GM23248 (cell line): ENCODE data around the gene CHST10. TPM values are rescaled to one million over a fixed set of nuclear protein-coding genes. Genes with fewer than 3 reads are reported as not detected.

Source experiments
- DNase-seq: peaks from one replicate; pipeline ENCODE4 v3.0.0-alpha.2; 2015
- H2AFZ ChIP-seq: fragments of 200-600 bp; sonication (generic); 2 replicates; pipeline ENCODE4 v1.6.1; 2016; ENCODE audit warnings: antibody characterized with exemption
- H3F3A ChIP-seq: fragments of 200-600 bp; sonication (generic); 2 replicates; pipeline ENCODE4 v1.6.1; 2016; ENCODE audit warnings: mild to moderate bottlenecking, antibody characterized with exemption, mixed run types; ENCODE audit not compliant: insufficient read depth
- H3K27ac ChIP-seq: fragments of 200-600 bp; sonication (generic); 2 replicates; pipeline ENCODE4 v1.5.1; 2016; ENCODE audit warnings: mild to moderate bottlenecking
- H3K27me3 ChIP-seq: fragments of 200-600 bp; sonication (generic); replicated peaks from 2 replicates; pipeline ENCODE4 v1.6.1; 2016; ENCODE audit warnings: mild to moderate bottlenecking; ENCODE audit not compliant: insufficient read depth
- H3K36me3 ChIP-seq: fragments of 200-600 bp; sonication (generic); 2 replicates; pipeline ENCODE4 v1.6.1; 2016; ENCODE audit warnings: low read depth, mild to moderate bottlenecking
- H3K4me1 ChIP-seq: fragments of 200-600 bp; sonication (generic); 2 replicates; pipeline ENCODE4 v1.6.1; 2016; ENCODE audit warnings: mild to moderate bottlenecking; ENCODE audit not compliant: insufficient read depth
- H3K4me2 ChIP-seq: fragments of 200-600 bp; sonication (generic); one replicate; pipeline ENCODE4 v1.6.1; 2016; ENCODE audit warnings: mild to moderate bottlenecking; ENCODE audit not compliant: unreplicated experiment
- H3K4me3 ChIP-seq: fragments of 200-600 bp; sonication (generic); 2 replicates; pipeline ENCODE4 v1.5.1; 2016; ENCODE audit warnings: mild to moderate bottlenecking
- H3K79me2 ChIP-seq: fragments of 200-600 bp; sonication (generic); 2 replicates; pipeline ENCODE4 v1.6.1; 2016; ENCODE audit warnings: mild to moderate bottlenecking; ENCODE audit not compliant: insufficient read depth
- H3K9ac ChIP-seq: fragments of 200-600 bp; sonication (generic); 2 replicates; pipeline ENCODE4 v1.6.1; 2016; ENCODE audit warnings: mild to moderate bottlenecking
- H3K9me2 ChIP-seq: fragments of 200-600 bp; sonication (generic); 2 replicates; pipeline ENCODE4 v1.6.1; 2016; ENCODE audit warnings: mixed run types, mild to moderate bottlenecking, moderate library complexity; ENCODE audit not compliant: insufficient read depth
- H3K9me3 ChIP-seq: fragments of 200-600 bp; sonication (generic); one replicate; pipeline ENCODE4 v1.6.1; 2017; ENCODE audit warnings: low read depth
- H4K20me1 ChIP-seq: fragments of 200-600 bp; sonication (generic); 2 replicates; pipeline ENCODE4 v1.6.0; 2016; ENCODE audit not compliant: insufficient read depth
- EZH2 ChIP-seq: fragments of 200-600 bp; sonication (generic); IDR thresholded peaks from 2 replicates; pipeline ENCODE4 v1.6.1; 2018; ENCODE audit warnings: antibody characterized with exemption, mild to moderate bottlenecking; ENCODE audit not compliant: insufficient read depth, poor library complexity, severe bottlenecking
- EZH2phosphoT487 ChIP-seq: fragments of 200-600 bp; sonication (generic); IDR thresholded peaks from 2 replicates; pipeline ENCODE4 v1.6.1; 2018; ENCODE audit warnings: antibody characterized with exemption, moderate library complexity, mild to moderate bottlenecking, low read depth; ENCODE audit not compliant: insufficient read depth
- WGBS, 2 experiments: methylation state at CpG; one replicate each; pipeline ENCODE4 v1.1.6; 2015 to 2017; ENCODE audit warnings: low lambda C conversion rate in 2 of 2, low coverage in 1 of 2; ENCODE audit errors: missing lambda C conversion rate in 2 of 2; 5-methylcytosine and 5-hydroxymethylcytosine counted together
- in situ Hi-C: fragments of 300-500 bp; cut with MboI; formaldehyde crosslinking; loops from 2 replicates; pipeline ENCODE4 v1.15.0; 2020
- polyA plus RNA-seq: library from polyadenylated mRNA; unstranded; fragments of >200 nt; fragmentation: Nextera tagmentation; extraction: Ambion mirVana; gene quantifications from 2 replicates; pipeline ENCODE4 v1.2.1, GENCODE V29; 2016
- total RNA-seq: library from RNA; depleted of rRNA; stranded (reverse); fragments of >200 nt; shearing (Covaris generic); gene quantifications from 2 replicates; pipeline ENCODE4 v1.2.3, GENCODE V29; 2014

CHST10 gene
- total and polyA plus RNA-seq, 2 experiments from 2014 or later = 4.7 to 6.2 TPM

DNA sequence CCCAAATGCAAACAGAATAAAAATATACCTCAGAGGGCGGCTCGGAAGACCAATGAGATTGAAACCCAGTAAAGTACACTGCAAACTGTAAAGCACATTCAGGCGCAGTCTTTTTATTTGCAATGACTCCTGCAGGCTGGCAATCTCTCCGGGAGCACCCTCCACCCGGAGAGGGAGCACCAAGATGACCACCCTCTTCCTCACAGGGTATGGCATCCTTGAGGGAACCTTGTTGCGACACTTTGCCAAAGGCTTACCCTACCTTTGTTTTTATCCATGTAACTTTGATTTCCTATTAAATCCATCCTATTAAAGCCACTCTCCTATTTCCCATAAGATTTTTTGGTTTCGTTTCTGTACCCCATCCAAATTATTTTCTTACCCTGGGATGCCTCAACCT lies 16.2 kb downstream of the CHST10 start:
- no peak overlapping the region for H3K27ac ChIP-seq
- 92 to 93% methylated on average over 7 of the region's 7 CpGs for WGBS, 2 experiments
- H3K4me3 ChIP-seq = no peak overlapping the region
- H3K9me2 ChIP-seq = no peaks in the 10 kb centered on the region
- H3K79me2 ChIP-seq = no peaks in the 10 kb centered on the region
- in situ Hi-C loops = no loop called here
- H3K36me3 ChIP-seq = no peaks in the 10 kb centered on the region
- H3K27me3 ChIP-seq = no peaks in the 10 kb centered on the region
- no peaks in the 10 kb centered on the region for H4K20me1 ChIP-seq
- no peaks in the 10 kb centered on the region for H3K9me3 ChIP-seq
- H3F3A ChIP-seq = no peaks in the 10 kb centered on the region
- no peak for DNase-seq
- no peak overlapping the region for H3K9ac ChIP-seq
- no peak overlapping the region for H2AFZ ChIP-seq
- TF ChIP-seq EZH2phosphoT487 (no peak), EZH2 (no peak)
- H3K4me1 ChIP-seq = no peaks in the 10 kb centered on the region
- no peak overlapping the region for H3K4me2 ChIP-seq

DNA sequence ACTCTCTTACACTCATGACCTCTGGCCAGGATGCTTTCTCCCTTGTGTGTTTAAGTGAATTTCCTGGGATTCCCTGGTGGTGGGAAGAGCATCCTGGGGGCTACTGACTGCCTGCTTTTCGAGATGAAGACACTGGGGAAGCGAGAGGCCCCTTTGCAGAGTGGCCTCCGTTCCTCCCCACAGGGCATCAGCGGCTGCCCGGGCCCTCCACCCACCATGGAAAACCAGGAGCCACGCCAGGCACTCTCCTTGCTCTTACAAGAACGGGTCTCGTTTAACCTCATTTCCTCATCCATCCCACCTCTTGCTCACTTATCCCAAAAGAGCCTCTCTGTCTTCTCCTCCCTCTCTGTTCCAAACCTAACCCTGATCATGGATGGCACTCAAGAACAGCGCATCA lies 17.8 kb downstream of the CHST10 start:
- no peak overlapping the region for H3K27ac ChIP-seq
- no peaks in the 10 kb centered on the region for H3K79me2 ChIP-seq
- no peaks in the 10 kb centered on the region for H3K4me1 ChIP-seq
- TF ChIP-seq EZH2phosphoT487 (no peak), EZH2 (no peak)
- no peaks in the 10 kb centered on the region for H3K36me3 ChIP-seq
- H3K9me3 ChIP-seq = no peaks in the 10 kb centered on the region
- H3K9ac ChIP-seq = no peak overlapping the region
- no peak overlapping the region for H2AFZ ChIP-seq
- no peaks in the 10 kb centered on the region for H3F3A ChIP-seq
- no peak overlapping the region for H3K4me2 ChIP-seq
- no peaks in the 10 kb centered on the region for H3K27me3 ChIP-seq
- no peak overlapping the region for H3K4me3 ChIP-seq
- WGBS, 2 experiments = 87 to 90% methylated on average over 9 of the region's 9 CpGs
- no peaks in the 10 kb centered on the region for H3K9me2 ChIP-seq
- in situ Hi-C loops = loop anchor here (25.0 kb wide), 1 partner anchor 837 kb away; no protein-coding TSS in a partner anchor
- DNase-seq = no peak
- H4K20me1 ChIP-seq = no peaks in the 10 kb centered on the region

DNA sequence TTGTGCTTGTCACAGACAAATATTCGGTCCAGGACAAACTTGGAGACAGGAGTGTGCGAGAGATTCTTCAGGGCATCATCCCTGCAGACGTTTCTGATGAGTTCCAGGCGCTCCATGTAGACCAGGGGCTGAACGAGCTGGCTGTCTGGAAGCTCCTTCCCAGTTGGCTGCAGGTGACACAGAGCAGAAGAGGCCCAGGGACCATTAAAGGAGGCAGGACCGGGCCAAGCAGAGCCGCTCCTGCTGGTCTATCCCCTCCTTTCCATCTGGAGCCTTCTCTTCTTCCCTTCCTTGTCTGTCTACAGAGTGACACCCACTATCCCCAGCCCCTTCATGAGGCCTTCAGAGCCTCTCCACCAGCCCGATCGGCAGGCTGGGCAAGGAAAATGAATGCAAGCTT lies 19.5 kb downstream of the CHST10 start:
- Histone ChIP-seq H3K4me1 (no peaks in the 10 kb centered on the region), H2AFZ (no peak overlapping the region), H3K9ac (no peak overlapping the region), H3K27me3 (no peaks in the 10 kb centered on the region), H4K20me1 (no peaks in the 10 kb centered on the region), H3K36me3 (no peaks in the 10 kb centered on the region), H3K9me3 (no peaks in the 10 kb centered on the region), H3K9me2 (no peaks in the 10 kb centered on the region), H3F3A (no peaks in the 10 kb centered on the region), H3K4me3 (no peak overlapping the region), H3K79me2 (no peaks in the 10 kb centered on the region), H3K4me2 (no peak overlapping the region), H3K27ac (no peak overlapping the region)
- WGBS, 2 experiments = 83 to 90% methylated on average over 9 of the region's 9 CpGs
- DNase-seq = no peak
- in situ Hi-C loops = loop anchor here (25.0 kb wide), 1 partner anchor 836 kb away; no protein-coding TSS in a partner anchor
- no peak for TF ChIP-seq EZH2phosphoT487
- TF ChIP-seq EZH2 = no peak

DNA sequence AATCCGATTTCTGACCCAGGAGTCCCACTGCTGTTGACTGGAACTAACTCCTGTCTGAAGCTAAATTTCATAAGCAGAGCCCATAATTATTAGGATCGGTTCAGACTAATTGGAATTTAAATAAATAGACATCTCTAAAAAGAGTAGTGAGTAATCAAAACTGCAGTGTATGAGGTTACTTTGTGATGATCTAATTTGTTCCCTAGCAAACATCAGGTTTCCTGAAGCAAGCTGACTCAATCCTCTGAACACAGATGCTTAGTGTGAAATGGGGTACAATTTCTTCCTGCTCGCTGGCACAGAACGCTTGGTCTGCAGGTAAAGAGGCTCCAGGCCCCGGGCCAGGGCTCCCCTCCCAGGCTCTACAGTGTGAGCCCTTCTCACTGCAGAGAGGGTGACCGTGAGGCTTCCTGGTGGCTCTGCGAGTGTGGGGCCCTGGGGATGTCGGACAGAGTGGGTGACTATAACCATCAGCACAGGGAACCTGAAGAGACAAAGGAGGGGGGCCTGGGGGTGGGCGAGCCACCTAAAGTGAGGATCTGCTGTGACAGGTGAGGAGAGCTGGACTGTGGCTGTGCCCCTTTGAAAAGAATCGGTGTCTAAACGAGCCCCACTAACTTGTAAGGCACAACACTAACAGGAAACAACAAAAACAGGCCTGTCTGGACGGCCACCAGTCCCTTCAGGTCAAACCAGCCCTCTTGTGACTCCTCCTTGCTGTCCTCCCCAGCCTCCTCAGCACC lies 20.2 kb downstream of the CHST10 start:
- Histone ChIP-seq H2AFZ (no peak overlapping the region), H3K4me2 (no peak overlapping the region), H3K4me3 (no peak overlapping the region), H3K27me3 (no peaks in the 10 kb centered on the region), H3K9me3 (no peaks in the 10 kb centered on the region), H3F3A (no peaks in the 10 kb centered on the region), H3K9me2 (no peaks in the 10 kb centered on the region), H3K36me3 (no peaks in the 10 kb centered on the region), H3K4me1 (no peaks in the 10 kb centered on the region), H3K9ac (no peak overlapping the region), H3K27ac (no peak overlapping the region), H4K20me1 (no peaks in the 10 kb centered on the region), H3K79me2 (no peaks in the 10 kb centered on the region)
- in situ Hi-C loops = loop anchor here (25.0 kb wide), 1 partner anchor 835 kb away; no protein-coding TSS in a partner anchor
- 87 to 90% methylated on average over 9 to 12 of the region's 12 CpGs for WGBS, 2 experiments
- DNase-seq = peak; percentile 30
- TF ChIP-seq EZH2 (no peak), EZH2phosphoT487 (no peak)
